ENCODE data around the gene PDE4A. TPM values are rescaled to one million over a fixed set of nuclear protein-coding genes. Genes with fewer than 3 reads are reported as not detected.

The PDE4A gene
- total and polyA plus RNA-seq, 2 of the 8 experiments (the other 6 are each of a cell fraction or from before 2014, with no cell fraction given), result 2.0 to 4.4 TPM

DNA sequence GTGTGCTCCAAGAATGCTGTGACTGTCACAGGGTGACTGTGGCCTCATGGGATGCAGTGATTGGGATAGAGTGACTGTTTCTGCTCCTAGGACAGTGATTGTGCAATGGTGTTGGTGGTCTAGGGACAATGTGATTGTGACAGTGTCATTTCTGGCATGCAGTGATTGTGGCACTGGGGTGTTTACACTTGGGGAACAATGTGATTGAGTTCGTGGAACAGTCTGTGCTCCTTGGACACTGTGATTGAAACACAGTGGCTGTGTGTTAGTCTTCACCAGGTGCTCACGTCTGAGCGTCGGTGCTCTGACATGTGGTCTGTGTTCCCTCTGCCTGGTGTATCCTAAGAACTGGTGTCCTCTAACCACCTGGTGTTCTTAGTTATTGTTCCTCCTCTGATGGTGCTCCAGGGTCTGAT is 1.7 kb downstream of the PDE4A start:
- 0 out of 2 replicates have a peak overlapping the region, but pooled peaks have one; percentile 4 for H2AK5ac ChIP-seq (ENCODE audit: low read depth, low read length)
- no peak for TF ChIP-seq CBX5 (IDR thresholded peaks at IDR 0.05; ENCODE audit: low read depth, low read length)
- no peak for TF ChIP-seq CTBP2 (IDR thresholded peaks at IDR 0.05; ENCODE audit: borderline replicate concordance, insufficient read depth, insufficient read length, low read length)
- TF ChIP-seq GTF2F1 (IDR thresholded peaks at IDR 0.05; ENCODE audit: borderline replicate concordance, low read depth, low read length), result no peak
- no peak for TF ChIP-seq TAF1 (IDR thresholded peaks at IDR 0.05; ENCODE audit: low read depth, low read length)
- TF ChIP-seq SUZ12 (IDR thresholded peaks at IDR 0.05; ENCODE audit: low read length), result no peak; the same call in 1 of the 2 replicates
- no peak for TF ChIP-seq ASH2L (IDR thresholded peaks at IDR 0.05; ENCODE audit: low read length)
- no peak for TF ChIP-seq NANOG (IDR thresholded peaks at IDR 0.05; ENCODE audit: insufficient read depth, low read depth, low read length, poor library complexity, severe bottlenecking)
- TF ChIP-seq CHD1 (IDR thresholded peaks at IDR 0.05; ENCODE audit: low read depth, low read length), result no peak
- no peak for TF ChIP-seq BCL11A (IDR thresholded peaks at IDR 0.05; ENCODE audit: low read depth in 2 of 2, low read length in 2 of 2)
- TF ChIP-seq, protein P1, sequence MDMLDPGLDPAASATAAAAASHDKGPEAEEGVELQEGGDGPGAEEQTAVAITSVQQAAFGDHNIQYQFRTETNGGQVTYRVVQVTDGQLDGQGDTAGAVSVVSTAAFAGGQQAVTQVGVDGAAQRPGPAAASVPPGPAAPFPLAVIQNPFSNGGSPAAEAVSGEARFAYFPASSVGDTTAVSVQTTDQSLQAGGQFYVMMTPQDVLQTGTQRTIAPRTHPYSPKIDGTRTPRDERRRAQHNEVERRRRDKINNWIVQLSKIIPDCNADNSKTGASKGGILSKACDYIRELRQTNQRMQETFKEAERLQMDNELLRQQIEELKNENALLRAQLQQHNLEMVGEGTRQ (IDR thresholded peaks at IDR 0.05; ENCODE audit: low read length), result no peak
- no peak for TF ChIP-seq JUND (IDR thresholded peaks at IDR 0.05; ENCODE audit: low read length)
- no peak for TF ChIP-seq FOSL1 (IDR thresholded peaks at IDR 0.05; ENCODE audit: insufficient read depth, low read depth, low read length)

More for the DNA sequence above, 1.7 kb downstream of the PDE4A start:
- Histone ChIP-seq H3K4ac (replicated peaks; ENCODE audit: insufficient read length, low read depth, low read length) (no peak overlapping the region), H4K5ac (ENCODE audit: insufficient read length, low read depth, low read length) (no peak overlapping the region), H3K4me1 (replicated peaks in 1 of 4; ENCODE audit: control insufficient read depth in 3 of 4, insufficient read depth in 4 of 4, low read length in 3 of 4) (peaks cover 5 to 31% (median 13%) of the 10 kb centered on the region in 4 experiments), H3K9ac (replicated peaks in 1 of 4; ENCODE audit: extremely low read depth in 1 of 4, low read depth in 3 of 4, low read length in 3 of 4) (no peak overlapping the region), H2AFZ (ENCODE audit: low read length) (no peak overlapping the region), H2BK12ac (ENCODE audit: low read depth, low read length) (peak overlapping the region; percentile 68; the same call in 1 of the 2 replicates), H4K8ac (ENCODE audit: extremely low read depth, insufficient read depth, low read length) (no peak overlapping the region), H3K23me2 (ENCODE audit: low read depth, low read length) (peaks cover 14% of the 10 kb centered on the region; the same call in 1 of the 2 replicates), H3K36me3 (ENCODE audit: control insufficient read depth in 2 of 4, insufficient read depth in 4 of 4, low read length in 3 of 4) (no peaks in the 10 kb centered on the region), H2BK120ac (replicated peaks; ENCODE audit: low read depth, low read length) (no peak overlapping the region), H4K91ac (replicated peaks; ENCODE audit: insufficient read length, low read length) (no peak overlapping the region), H3K27me3 (replicated peaks in 1 of 4; ENCODE audit: control insufficient read depth in 3 of 4, extremely low read depth in 1 of 4, insufficient read depth in 3 of 4, low read length in 3 of 4) (peaks cover 50 to 93% (median 83%) of the 10 kb centered on the region in 4 experiments), H3K79me1 (ENCODE audit: low read depth, low read length) (no peaks in the 10 kb centered on the region), H3K23ac (ENCODE audit: insufficient read length) (no peak overlapping the region), H3K79me2 (ENCODE audit: control insufficient read depth in 1 of 2, insufficient read depth in 2 of 2, low read length in 2 of 2) (no peaks in the 10 kb centered on the region), H3K56ac (replicated peaks; ENCODE audit: insufficient read length, low read depth, low read length) (no peak overlapping the region), H3K18ac (ENCODE audit: extremely low read depth, low read length) (no peak overlapping the region), H4K20me1 (replicated peaks in 1 of 2; ENCODE audit: control insufficient read depth in 1 of 2, insufficient read depth in 2 of 2, low read length in 2 of 2) (peaks cover 0 to 19% of the 10 kb centered on the region in 2 experiments), H3K27ac (ENCODE audit: low read depth, low read length) (no peak overlapping the region), H2BK15ac (ENCODE audit: low read length) (peak overlapping the region; percentile 67; the same call in 1 of the 2 replicates), H3K4me2 (ENCODE audit: insufficient read depth in 1 of 2, low read depth in 2 of 2, low read length in 2 of 2) (no peak overlapping the region; a peak in 1 of 4 replicates), H2BK5ac (ENCODE audit: low read depth, low read length) (0 out of 2 replicates have a peak overlapping the region, but pooled peaks have one; percentile 48), H3K9me3 (ENCODE audit: insufficient read depth in 2 of 2, low read depth in 1 of 2, low read length in 1 of 2) (no peaks in the 10 kb centered on the region), H2BK20ac (ENCODE audit: low read length) (no peak overlapping the region), H3K14ac (ENCODE audit: insufficient read length) (no peak overlapping the region), H3K4me3 (ENCODE audit: extremely low read depth in 1 of 4, insufficient read depth in 2 of 4, low read depth in 3 of 4, low read length in 4 of 4) (no peak overlapping the region)
- DNase-seq (ENCODE audit: low read depth in 1 of 2, low spot score in 2 of 2) (no peak), FAIRE-seq (no peak)
- POLR2A ChIA-PET (ENCODE audit: partially characterized antibody), result interaction anchor here (0.8 kb wide), 1 partner anchor 22 kb away, joined by 3 read pairs; no protein-coding TSS in a partner anchor
- CTCF ChIA-PET (ENCODE audit: partially characterized antibody), result interaction anchor here (0.9 to 6.7 kb wide), 8 partner anchors 7 to 140 kb away, joined by 4 to 67 read pairs (median 12); partner anchors contain the start of gene CDC37
- 82% methylated on average over 4 of the region's 4 CpGs; no CpG with 5 or more reads in 1 of the 2 experiments for WGBS, 2 experiments (ENCODE audit: extremely low coverage in 1 of 2, insufficient coverage in 1 of 2, insufficient read length in 1 of 2, insufficient replicate concordance in 2 of 2, low coverage in 1 of 2, low lambda C conversion rate in 2 of 2, missing lambda C conversion rate in 1 of 2)

All from H1 (cell line).